ENCODE results near the gene GADD45B.

GRCh38 chr19:2523630-2524311, 47.8 kb downstream of the GADD45B start:
- TF ChIP-seq SIN3A (IDR thresholded peaks at IDR 0.05; ENCODE audit: borderline replicate concordance, insufficient read depth, low read length) (no peak), POLR2AphosphoS5 (IDR thresholded peaks at IDR 0.05; ENCODE audit: low read depth, low read length) (no peak), REST (IDR thresholded peaks at IDR 0.05; ENCODE audit: insufficient read depth in 1 of 2, low read depth in 2 of 2, low read length in 2 of 2) (no peak), TAF1 (IDR thresholded peaks at IDR 0.05; ENCODE audit: borderline replicate concordance, insufficient read depth, low read length) (no peak)

Measured in PFSK-1 (cell line).